Stimulated activated CD4-positive, alpha-beta T cell treated with anti-CD3 and anti-CD28 coated beads, Interleukin-15, amount 100 ng/mL, for 1 hour (primary cell): ENCODE results near the gene SLC26A6.
A peak's percentile ranks its signal among the peaks of the same experiment; 100 is the strongest.

Source experiments
- DNase-seq, 2 donors: peaks; one replicate each; pipeline ENCODE4 v3.0.0-alpha.2; 2020; ENCODE audit warnings: low read depth in 1 of 2, low spot score in 1 of 2

The SLC26A6 gene, protein sequence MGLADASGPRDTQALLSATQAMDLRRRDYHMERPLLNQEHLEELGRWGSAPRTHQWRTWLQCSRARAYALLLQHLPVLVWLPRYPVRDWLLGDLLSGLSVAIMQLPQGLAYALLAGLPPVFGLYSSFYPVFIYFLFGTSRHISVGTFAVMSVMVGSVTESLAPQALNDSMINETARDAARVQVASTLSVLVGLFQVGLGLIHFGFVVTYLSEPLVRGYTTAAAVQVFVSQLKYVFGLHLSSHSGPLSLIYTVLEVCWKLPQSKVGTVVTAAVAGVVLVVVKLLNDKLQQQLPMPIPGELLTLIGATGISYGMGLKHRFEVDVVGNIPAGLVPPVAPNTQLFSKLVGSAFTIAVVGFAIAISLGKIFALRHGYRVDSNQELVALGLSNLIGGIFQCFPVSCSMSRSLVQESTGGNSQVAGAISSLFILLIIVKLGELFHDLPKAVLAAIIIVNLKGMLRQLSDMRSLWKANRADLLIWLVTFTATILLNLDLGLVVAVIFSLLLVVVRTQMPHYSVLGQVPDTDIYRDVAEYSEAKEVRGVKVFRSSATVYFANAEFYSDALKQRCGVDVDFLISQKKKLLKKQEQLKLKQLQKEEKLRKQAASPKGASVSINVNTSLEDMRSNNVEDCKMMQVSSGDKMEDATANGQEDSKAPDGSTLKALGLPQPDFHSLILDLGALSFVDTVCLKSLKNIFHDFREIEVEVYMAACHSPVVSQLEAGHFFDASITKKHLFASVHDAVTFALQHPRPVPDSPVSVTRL

DNA sequence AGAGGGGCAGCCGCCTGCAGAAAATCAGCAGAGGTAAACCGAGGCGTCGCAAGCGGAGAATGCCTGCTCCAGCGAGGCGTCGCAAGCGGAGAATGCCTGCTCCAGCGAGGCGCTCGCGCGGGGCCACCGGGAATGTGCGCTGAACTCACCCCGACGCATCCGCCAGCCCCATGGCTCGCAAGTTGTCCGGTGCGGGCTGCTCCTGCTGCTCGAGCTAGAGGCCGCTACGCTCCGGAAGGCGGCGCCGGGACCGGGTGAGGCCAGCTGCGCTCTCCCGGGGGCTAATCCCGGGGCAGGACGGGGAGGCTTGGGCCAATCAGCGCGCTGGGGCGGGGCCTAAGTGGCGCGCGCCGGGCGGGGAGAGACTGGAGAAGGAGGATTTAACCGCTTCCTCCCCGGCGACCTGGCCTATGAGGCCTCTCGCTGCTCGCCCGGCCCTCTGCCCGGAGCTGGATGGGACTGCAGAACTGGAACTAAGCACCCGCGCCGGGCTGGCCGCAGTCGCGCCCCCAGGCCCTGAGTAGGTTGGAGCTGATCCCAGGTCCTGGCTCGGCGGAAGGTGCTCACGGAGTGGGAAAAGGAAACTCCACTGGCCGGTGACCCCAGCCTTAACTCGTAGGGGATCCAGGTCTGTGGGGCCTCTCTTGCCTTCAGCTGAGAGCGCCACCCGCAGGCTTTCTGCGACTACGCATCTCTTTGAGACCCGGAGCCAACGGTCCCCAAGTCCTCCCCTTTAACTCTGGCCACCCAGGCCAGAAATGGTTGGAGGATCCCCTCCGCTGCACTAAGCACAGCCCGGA, at the start of gene SLC26A6:
SLC26A6 (minus strand) TSS at position 240 of the 800 bp plus-strand sequence; CDS start at position 172, 68 bp downstream.
- peak; percentile 85 to 92 for DNase-seq

DNA sequence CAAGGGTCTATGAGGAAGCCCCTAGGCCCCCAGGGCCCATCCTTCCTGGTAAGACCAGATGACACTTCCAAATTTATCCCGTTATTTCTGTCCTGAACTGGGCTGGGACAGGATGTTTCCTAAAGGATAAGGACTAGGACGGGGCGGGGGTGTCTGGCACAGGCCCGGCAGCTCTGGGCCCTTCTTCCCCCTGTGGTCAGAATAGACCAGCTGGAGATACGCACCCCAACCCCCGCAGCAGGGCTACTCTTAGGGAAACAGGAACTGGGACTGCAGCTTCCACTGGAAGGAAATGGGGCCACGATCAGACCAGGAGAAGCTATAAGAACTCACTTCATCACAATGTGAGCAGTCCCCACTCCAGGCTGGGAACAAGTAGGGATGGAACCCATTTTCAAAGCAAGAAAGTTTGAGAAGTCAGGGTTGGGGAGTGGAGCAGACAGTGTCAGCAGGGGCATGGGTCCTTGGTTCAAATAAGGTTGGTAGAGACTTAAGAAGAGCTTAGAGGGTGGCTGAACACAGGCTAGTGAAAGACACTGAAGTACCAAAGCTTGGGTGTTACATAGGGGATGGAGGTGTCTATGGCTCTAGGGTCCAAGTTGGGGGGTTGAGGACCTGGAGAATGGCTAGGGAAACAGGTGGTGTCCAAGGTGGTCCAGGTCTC, 49.4 kb upstream of the SLC26A6 start:
- DNase-seq = no peak

DNA sequence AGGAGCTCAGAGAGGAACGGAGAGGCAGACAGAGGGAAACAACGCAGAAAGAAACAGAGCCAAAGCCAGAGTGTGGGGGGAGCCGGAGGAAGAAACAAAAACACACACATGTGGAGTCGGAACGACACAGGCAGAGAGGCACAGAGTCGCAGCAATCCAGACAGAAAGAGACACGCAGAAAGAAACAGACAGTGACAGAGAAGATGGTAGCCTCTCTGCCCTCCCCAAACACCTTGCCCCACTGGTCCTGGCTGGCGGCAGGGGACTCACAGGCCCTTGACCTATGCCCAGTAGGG, 48.7 kb upstream of the SLC26A6 start:
- no peak for DNase-seq

DNA sequence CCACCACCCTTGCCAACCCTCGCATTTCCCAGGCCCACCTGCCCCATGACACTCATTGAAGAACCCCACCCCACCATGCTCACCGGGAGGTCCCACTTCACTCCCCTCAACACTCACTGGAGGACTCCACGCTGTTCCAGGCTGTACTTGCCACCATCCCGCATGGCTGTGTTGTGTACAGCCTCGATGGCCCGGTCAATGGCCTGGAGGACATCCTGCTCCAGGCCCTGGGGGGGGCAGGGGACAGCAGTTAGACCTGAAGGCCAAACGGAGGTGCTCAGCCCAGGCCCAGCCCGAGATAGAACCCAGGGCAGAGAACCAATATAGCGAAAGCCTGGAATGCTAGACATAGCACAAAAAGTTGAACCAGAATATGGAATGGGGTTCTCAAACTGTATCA, 47.5 kb upstream of the SLC26A6 start:
- DNase-seq = no peak

DNA sequence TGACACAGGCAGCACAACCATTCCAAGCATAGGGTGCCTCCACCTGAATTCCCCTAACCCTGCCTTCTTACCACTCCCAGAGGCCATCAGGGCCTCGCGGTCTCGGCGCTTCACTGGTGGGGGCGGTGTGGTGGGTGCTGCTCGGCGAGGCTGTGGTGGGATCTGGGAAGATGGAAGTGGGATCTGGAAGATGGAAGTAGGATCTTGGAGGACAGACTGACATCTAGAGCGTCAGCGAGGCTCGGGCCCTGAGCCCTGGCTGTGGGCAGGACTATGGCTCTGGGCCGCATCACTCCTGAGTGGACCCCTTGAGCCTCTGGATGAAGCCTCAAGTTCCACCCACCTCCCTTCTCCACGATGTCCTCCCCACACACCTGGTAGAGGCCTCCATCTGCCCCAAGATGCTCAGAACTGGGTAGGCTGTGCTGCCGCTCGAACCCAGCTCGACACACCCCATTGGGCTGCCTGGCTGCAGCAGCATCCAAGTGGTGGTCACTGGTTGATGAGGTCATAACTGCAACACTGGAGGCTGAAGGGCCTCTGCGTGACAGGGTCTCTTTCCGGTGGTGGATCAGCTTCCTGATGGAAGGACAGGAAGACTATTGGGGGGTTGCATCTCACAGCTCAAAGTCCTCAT, 46.8 kb upstream of the SLC26A6 start:
- DNase-seq = no peak

DNA sequence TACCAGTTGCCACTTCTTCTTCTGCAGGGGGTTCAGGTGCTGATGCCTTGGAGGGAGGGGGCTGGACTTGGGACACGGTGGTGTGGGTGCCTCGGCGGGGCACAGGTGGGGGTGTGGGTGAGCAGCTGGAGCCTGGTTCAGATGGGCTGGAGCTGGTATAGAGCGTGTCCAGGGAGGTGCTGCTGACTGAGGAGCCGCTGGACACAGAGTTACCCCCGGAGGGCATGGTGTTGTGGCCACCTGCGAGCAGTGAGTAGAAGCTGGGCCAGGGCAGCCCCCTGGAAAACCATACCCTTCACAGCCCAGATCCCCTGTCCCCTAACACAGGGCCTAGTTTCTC, 46.2 kb upstream of the SLC26A6 start:
- no peak for DNase-seq

DNA sequence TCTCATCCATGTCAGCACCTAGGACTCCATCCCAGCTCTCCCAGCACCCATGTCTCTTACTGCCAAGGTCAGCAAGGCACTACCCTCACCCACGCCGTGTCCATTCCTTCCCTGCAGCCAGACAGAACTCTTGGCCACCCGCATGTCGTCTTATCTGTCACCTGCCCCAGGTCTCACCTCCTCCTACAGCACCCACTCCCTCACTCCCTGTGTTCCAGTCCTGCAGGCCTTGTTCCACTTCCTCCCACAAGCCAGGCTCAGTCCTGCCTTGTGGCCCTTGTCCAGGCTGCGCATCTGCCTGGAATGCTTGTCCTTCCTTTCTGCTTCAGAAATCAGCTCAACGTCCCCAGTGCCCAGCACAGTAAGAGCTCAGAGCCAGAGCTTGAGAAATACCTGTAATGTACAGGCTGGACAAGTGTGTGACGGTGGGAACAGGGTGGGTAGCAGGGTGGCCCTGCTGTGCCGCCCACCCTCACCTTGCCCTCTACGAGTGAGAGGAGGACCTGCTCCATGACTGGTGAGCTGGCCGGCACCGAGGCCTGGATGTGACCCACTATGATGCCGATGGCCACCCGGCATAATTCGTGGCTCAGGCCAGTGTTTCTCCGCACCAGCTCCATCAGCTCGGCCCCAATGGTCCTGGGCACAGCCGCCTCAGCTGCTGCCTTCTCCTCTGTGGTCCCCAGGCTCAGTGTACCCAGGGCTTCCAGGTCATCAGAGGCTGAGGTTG, 45.7 kb upstream of the SLC26A6 start:
- DNase-seq = no peak

DNA sequence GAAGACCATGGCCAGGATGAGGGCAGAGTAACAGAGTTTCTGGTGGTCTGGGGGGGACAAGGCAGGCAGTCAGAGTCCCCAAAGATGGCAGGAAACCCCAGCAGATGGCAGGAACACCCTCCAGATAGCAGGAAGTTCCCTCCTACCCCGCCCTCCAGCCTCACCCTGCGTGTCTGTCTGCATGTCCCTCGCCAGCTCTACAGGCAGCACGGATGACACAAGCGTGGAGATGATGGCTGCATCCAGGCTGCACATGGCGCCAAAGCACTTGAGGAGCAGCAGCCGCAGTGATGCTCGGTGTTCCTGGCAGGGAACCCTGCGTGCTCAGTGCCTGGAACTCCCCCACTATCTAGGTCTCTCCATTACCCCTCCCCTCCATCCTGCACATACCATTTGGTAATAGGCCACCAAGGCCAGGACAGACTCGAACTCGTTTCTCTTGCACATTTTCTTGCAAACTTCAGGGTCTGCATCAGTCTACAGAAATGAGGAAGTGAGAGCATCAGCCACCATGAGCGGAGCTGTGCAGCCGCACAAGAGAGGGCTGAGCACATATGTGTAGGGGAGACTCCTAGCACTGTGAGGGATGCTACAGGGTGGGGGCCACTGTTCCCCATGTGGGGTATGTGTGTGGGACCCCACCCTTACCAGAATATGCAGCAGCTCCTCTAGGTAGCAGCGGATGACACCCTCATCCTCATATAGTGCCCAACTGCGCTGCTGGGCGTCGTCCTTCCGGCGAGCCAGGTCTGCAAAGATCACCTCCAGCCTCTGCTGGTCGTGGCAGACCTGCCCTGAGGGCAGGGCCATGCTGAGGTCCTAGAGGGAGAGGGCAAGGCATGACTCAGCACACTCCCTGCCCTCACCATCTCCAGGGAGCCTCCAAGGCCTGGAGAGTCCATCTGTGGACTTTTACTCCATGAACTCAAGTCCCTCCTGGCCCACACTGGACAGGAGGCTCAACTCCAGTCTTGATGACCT, 44.4 kb upstream of the SLC26A6 start:
- no peak for DNase-seq

DNA sequence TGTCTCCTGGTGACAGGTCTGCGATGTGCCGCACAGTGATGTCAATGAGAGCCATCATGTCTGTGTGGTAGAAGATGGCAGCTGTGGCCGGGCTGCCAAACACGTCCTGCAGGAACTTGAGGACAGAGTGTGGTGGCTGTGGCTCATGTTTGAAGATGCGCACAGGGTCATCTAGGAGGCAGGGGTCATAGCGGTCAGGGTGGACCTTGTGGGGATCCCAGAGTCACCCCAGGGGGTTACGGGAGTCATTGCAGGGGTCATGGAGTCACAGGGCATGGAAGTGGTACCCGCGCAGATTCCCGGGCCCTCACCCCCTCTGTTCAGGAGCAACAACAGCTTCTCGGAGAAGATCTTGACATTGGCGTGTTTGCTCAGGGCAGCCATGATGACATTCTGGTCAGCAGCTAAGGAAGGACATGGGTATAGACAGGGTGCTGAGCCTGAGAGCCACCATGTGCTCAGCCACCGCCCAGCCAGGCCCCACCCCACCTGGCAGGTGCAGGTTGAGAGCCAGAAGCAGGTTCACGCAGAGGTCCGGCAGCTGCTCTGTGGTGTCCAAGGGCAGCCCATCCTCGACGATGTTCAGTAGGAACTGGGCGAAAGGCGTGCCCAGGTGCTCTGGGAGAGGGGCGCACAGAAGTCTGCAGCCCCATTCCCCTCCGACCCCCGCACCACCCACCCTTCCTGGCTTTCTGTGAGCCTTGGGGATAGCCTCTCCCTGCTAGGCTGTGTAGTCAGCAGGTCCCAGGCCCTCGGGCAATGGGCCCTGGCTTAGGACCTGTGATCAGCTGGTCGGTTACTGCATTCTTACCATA, 43.5 kb upstream of the SLC26A6 start:
- no peak for DNase-seq

DNA sequence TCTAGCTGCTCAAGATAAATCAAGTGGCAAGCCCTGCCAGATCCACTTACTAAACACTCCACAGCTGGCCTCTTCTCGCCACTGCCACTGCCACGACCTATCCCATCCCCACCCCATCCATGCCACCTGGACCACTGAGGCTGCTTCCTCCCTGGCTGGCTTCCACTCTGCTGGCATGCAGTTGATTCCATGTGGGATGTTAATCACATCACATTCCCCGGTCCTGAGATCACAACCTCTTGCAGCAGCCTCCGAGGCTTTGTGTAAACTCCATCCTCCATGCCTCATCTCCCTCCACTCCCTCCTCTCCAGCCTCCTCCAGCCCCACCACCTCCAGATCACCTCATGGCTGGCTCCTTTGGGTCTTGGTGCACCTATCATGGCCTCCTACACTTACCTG, 42.8 kb upstream of the SLC26A6 start:
- no peak for DNase-seq

DNA sequence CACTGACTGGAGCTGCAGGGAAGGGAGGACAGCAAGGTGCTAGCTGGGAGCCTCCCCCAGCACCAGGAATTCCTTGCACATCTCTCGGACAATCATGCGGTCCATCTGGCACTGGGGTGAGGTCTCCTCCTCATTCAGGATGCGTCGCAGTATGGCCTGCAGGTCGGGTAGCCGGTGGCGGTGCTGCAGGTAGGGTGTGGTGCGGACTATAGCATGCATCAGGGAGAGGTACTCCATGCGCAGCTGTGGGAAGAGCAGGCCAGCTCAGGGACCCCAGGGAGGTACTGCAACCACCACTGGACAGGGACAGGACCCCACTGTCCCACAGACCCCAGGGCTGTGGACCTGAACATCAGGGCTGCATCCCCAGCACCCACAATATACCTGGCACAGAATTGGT, 39.2 kb upstream of the SLC26A6 start:
- DNase-seq = no peak

DNA sequence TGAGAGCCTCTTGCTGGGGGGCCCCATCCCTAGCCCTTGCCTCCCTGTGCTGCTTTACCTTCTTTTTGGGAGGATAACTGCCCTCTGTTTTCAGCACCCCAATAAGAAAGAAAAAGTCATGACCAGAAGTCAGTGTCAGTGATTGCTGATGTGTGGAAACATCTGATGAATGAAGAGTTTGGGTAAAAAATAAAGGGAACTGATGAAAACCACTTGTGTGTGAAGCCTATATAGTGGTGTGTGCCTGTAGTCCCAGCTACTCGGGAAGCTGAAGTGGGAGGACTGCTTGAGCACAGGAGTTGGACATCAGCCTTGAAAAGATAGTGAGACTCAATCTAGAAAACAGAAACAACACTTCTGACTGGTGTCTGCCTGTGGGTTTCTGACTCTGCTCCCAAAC, 37.3 kb upstream of the SLC26A6 start:
- no peak for DNase-seq

DNA sequence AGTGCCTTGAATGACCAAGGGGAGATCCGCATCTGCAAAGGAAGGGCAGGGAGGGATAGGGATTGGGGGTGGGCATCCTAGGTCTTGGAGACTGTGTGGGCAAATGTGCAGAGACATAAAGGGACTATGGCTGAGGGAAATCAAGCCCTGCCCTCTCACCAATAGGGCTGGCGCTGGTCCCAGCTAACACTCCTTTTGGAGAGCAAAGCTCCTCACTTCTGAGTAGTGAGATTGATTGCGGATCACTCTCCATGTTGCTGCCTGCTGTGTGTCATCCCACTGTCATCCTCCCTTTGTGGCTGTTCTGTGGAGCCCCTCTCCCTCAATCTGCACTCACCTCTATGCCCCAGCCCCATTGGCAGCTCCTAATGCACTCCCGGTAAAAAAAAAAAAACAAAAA, 29.7 kb upstream of the SLC26A6 start:
- no peak for DNase-seq

DNA sequence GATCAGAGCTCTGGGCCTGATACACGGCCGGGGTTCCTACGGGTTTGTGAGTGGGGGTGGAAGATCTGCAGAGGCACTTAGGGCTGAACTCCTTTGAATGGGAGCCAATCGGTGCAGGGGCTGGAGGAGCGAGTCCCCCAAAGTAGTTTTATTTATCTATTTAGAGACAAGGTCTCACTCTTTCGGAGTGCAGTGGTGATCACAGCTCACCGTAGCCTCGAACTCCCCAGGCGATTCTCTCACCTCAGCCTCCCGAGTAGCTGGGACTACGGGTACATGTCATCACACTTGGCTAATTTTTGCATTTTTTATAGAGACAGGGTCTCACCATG, 29.0 kb upstream of the SLC26A6 start:
- no peak for DNase-seq

DNA sequence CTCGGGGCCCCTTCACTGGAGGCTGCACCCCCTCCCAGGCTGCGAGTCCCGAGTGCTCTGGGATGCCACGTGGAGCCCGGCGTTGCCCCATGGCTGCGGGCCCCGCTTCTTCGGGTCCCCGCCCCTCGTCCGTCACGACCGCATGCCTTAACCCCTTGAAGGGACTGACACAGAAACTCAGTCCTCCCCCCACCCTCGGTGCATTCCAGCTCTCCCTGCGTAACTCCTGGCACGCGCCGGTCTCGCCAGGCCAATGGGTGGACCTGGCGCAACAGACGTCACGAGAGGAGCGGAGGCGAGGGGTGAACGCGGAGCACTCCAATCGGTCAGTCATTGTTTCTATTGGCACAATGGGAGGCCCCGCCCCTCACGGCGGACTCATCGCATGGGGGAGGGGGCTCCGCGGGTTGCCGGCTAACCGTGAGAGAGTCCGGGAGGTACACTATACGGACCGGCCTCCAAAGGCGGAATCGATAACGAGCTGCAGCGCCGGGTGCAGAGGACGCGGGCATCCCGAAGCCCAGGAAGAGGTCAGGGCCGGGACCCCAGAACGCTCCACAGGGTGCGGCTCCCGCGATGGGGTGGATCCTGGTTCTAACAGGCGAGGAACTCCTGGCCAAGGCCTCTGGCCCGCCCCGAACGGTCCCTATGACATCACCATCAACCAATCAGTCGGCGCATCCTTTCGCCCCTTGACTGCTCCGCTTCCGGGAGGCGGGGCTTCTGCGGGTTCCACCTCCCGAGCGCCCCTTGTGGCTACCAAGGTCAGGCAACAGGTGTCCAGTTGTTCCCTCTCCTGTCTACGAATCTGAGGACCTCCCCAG, 28.4 kb upstream of the SLC26A6 start:
- DNase-seq = peak; percentile 66 to 75

DNA sequence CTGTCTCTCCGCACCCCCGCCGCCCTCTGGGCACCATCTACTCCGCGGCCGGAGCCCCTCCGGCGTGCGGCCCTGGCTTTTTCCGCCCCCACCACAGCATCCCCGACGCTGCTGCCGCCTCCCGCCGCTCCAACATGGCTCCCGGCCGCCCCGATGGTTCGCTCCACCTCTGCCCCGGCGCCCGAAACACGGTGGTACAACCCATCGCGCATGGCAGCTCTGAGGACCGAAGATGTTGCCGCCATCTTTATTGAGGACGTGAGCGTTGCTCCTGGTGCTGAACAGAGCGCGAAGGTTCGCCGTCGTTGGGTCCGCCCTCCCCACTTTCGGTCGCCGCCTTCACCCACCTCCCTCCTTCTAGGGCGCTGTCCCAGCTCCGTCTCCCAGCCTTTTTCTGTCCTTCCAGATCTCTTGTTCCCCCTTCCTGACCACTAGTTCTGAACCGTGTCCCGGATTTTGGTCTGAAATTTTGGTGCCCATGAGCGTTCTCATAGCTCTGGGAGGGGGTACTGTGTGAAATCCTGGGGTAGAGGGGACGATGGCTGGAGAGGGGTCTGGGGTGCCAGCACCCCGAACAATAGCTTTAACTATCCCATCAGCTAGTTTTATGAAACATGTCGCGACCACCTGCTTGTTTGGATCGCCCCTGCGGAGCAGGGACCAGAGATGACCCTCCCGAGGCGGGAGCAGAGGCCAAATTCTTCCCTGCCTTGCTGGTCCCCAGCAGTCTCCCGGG, 27.7 kb upstream of the SLC26A6 start, which contains the start of gene CELSR3:
CELSR3 (minus strand) TSS at position 134 of the 736 bp plus-strand sequence. CDS start 252 bp downstream, outside the sequence.
- peak in 1 of 2 donors; percentile 23 for DNase-seq
